GM18517 (cell line): Measurements from ENCODE around the gene FEV.
A peak's percentile ranks its signal among the peaks of the same experiment; 100 is the strongest.

ENCODE experiments used
- ATAC-seq: cut with Tn5 transposase; IDR thresholded peaks from one replicate; pipeline ENCODE4 v1.9.1; 2021; ENCODE audit warnings: mild to moderate bottlenecking, moderate library complexity; ENCODE audit not compliant: unreplicated experiment

The FEV gene

DNA sequence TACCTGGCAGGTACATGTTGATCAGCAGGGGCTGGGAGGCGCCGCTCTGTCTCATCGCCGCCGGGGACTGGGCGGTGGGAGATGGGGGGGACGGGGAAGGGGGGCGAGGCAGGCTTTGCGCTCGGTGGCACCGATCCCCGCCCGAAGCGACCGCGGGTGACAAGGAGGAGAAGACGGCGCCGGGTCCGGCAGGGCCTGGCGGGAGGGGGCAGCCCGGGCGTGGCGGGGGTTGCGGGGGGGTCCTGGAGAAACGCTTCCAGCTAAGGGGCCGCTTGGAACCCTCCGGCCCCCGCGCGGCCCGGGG lies at the start of gene FEV:
TSS of gene FEV (minus strand) at position 164 of the 304 bp plus-strand sequence. CDS start at position 55, 109 bp downstream.
- ATAC-seq, result no peak

- ATAC-seq, result no peak
These were observed 47.2 kb upstream of the FEV start for GRCh38 chr2:219032051-219032745.

- ATAC-seq, result no peak
These were observed 46.2 kb upstream of the FEV start for GRCh38 chr2:219031005-219031738.

DNA sequence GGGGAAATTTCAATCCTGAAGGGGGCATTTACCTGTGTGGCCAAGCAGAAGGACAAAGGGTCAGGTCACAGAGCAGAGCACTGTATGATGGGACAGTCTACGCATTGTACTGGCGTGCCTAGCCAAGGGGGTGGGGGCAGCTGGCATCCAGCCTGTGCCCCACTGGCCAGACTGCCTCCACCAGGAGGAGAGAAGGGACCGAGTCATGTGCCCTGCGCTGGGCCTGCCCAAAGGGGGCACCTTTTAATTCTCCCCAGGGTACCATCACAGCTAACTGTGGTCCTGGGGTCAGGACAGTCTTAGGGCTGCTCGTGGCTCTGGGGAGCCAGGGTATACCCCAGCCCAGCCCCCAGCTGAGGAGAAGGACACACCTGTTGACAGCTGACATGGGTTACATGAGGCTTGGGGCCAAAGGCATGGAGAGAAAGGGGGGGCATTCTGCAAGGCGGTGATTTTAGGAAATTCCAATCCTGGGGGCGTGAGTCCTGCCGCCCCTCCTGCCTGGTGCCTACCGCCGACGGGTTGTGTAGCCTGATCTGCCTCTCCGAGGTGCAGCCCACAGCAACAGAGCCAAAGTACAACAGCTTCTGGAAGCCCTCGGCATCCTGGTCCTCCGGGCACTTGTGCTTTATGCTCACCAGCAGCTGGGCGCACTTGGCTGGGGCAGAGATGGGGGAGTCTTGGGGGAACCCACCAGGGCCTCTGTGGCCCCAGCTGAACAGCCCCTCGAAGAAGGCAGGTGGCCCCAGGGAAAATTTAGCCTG lies 45.4 kb upstream of the FEV start:
- no peak for ATAC-seq

DNA sequence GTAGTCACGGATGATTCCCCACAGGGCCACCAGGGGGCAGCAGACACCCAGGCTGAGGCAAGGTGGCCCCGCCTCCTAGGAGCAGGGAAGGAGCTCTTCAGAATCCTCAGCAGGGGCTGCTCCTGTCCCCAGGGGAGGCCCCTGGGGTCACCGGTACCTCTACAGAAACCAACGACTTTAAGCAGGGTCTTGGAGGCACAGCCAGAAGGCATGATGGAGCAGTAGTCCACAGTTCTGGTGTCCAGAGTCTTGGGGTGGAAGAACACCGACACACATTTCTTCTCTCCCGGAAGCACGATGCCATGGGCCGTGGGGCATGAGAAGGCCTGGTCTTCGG lies 44.8 kb upstream of the FEV start:
- ATAC-seq, result peak; percentile 64

DNA sequence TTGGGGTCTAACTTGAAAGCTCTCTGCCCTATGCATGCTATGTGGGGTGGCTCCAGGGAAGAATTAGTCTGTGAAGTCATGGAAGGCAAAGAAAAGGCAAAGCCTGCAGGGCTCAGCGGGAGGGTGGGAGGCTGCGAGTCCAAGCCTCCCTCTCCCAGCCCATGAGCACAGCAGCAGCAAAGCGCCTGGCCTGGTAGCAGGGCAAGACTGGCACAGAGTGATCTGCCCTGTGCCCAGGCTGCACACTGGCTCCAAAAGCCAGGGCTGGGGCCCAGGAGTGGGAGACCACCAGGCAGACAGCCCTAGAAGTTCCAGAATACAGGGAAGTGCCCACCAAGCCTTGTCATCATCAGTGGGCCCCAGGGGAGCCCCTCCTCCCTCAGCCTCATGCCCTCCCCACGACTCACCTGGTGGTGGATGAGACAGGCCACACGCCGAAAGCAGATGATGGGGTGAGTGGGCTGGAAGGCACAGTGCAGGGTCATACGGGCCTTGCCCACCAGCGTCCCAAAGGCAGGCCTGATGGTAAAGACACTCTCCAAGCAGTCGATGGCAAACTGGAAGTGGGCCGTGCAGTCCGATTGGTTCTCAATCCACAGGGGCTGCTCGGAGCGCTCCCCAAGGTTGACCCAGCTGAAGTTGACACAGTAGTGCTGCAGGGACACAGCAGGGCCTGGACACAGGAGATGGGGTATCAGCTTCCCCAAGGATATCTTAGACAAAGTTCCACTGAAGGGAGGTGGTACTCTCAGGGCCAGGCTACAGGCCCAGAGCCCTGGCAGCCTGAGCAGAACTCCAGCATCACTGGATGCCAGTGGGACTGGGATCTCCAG lies 44.2 kb upstream of the FEV start:
- no peak for ATAC-seq

- ATAC-seq, result no peak
These were observed 43.2 kb upstream of the FEV start for GRCh38 chr2:219028141-219028540.

- no peak for ATAC-seq
These were observed 42.6 kb upstream of the FEV start for GRCh38 chr2:219027511-219028055.

- ATAC-seq, result no peak
These were observed 42.0 kb upstream of the FEV start for GRCh38 chr2:219026946-219027345.

DNA sequence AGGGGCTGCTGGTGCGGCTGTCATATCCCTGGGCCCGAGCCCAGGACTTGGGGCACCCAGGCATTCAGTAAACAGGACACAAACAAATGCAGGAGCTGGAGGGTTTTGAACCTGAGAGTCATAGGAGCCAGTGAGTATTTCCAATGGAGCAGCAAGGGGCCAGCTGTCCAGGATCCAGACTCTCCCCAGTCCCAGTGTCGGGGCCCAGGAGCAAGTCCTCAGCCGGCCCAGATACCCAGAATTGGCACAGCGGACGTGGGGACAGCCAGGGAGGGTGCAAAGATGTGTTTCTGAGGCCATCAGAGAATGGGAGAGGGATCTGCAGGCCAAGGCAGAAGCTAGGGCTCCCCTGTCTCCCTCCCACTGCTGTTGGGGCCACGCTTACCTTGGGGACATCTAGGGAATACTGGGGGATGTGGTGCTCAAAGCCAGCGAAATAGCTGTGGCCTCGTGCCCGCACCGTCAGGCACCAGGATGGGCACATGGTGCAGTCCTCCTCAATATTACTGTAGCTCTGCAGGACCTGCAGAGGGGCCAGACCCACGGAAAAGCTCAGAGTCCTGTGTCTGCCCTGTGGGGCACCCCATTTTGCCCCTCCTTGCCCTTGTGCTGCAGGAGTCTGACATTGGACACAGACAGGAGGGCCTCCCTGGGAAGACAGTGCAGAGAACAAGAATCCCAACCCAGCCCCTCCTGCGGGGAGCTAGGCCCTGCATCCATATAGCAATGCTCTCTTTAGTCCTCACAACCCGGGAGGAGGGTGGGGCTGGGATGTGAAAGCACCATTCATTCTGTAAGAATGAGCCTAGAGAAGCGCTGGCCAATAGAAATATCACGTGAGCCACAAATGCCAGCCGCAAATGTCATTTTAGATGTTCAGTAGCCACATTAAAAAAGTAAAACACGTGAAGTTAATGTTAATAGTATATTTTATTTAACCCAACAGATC lies 40.9 kb upstream of the FEV start:
- no peak for ATAC-seq

GRCh38 chr2:219024059-219024458 lies 39.1 kb upstream of the FEV start:
- no peak for ATAC-seq

GRCh38 chr2:219023045-219023605 lies 38.1 kb upstream of the FEV start:
- no peak for ATAC-seq

GRCh38 chr2:219022616-219023015 lies 37.6 kb upstream of the FEV start:
- ATAC-seq, result no peak

DNA sequence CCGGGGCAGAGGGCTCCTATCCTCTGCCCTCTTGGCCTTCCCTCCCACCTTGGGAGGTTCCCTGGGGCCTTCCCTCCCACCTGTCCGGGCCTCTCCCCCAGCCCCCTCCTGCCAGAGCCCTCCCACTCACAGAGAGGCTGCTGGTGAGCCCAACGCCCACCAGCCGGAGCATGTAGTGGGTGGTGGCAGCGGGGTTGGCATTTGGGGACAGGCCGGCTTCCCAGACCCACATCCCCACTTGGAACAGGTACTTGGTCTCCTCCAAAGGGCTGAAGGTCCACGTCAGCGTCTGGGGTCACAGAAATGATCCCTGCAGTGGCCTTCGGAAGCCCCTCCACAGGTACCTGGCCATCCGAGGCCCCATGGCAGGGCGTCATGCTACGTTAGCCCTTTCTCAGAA lies 37.1 kb upstream of the FEV start:
- no peak for ATAC-seq

DNA sequence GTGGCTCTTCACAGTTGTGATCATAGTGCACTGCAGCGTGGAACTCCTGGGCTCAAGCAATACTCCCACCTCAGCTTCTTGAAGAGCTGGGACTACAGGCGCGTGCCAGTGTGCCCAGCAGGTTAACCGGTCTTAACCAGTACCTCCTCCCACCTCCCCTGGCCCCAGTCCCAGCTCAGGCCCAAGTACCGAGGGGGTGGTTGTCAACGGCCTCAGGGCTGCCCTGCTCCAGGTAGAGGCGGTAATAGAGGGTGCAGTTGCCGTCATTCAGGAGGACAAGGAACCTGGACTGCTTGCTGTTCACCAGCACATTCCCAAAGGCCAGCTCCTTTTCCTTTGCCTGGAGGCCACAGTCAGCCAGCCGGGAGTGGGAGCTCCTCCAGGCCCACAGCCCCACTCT lies 36.6 kb upstream of the FEV start:
- no peak for ATAC-seq

- ATAC-seq, result no peak
These were observed 35.8 kb upstream of the FEV start for GRCh38 chr2:219020604-219021365.

- ATAC-seq, result no peak
These were observed 34.5 kb upstream of the FEV start for GRCh38 chr2:219019436-219019835.

DNA sequence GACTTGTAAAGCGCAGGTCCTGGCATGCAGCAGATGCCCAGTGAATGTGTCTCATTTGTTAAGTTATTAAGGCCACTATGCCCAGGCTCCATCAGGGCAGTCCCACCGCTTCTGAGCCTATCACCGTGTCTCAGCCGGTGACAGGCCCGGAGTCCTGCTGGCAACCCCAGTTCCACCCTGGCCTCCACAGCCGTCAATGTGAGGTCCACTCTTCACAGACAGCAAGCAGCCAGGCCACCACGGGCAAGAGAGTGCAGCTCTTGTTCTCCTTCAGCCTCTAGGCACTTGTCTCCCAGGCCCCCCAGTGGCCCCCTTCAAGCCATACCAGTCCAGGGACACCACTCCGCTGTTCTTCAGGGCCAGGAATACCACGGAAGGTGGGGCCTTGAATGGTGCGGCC lies 33.7 kb upstream of the FEV start:
- no peak for ATAC-seq

- no peak for ATAC-seq
These were observed 33.3 kb upstream of the FEV start for GRCh38 chr2:219018286-219018685.
